Heart right ventricle (tissue), 16 donors: ENCODE measurements around the gene NHERF1. TPM values are rescaled to one million over a fixed set of nuclear protein-coding genes. Genes with fewer than 3 reads are reported as not detected.

Source experiments
- ATAC-seq, 8 donors: fragments of 200-7000 bp; cut with Tn5 transposase; one replicate each; pipeline ENCODE4 v1.9.1; 2020; ENCODE audit warnings: mild to moderate bottlenecking in 8 of 8, moderate library complexity in 8 of 8, moderate number of reproducible peaks in 1 of 8
- DNase-seq, 2 donors: peaks; one replicate each; pipeline ENCODE4 v3.0.0-alpha.2; 2020
- H3K27ac ChIP-seq, 10 donors: fragments of 200-600 bp; sonication (generic) in 2 of 10; one replicate each; pipeline versions ENCODE4 v1.5.0 to v1.8.0; 2020 to 2022; ENCODE audit warnings: mild to moderate bottlenecking in 3 of 10
- H3K27me3 ChIP-seq, 7 donors: fragments of 200-600 bp; one replicate each; pipeline ENCODE4 v1.8.0; 2021 to 2022; ENCODE audit warnings: mild to moderate bottlenecking in 2 of 7
- H3K36me3 ChIP-seq, 9 donors: fragments of 200-600 bp; sonication (generic) in 1 of 9; one replicate each; pipeline versions ENCODE4 v1.5.0 to v1.8.0; 2020 to 2022; ENCODE audit warnings: mild to moderate bottlenecking in 2 of 9
- H3K4me1 ChIP-seq, 9 donors: fragments of 200-600 bp; sonication (generic) in 1 of 9; one replicate each; pipeline versions ENCODE4 v1.5.0 to v1.8.0; 2020 to 2022; ENCODE audit warnings: mild to moderate bottlenecking in 4 of 9
- H3K4me3 ChIP-seq, 10 donors: fragments of 200-600 bp; sonication (generic) in 2 of 10; one replicate each; pipeline versions ENCODE4 v1.5.0 to v1.8.0; 2020 to 2022; ENCODE audit warnings: mild to moderate bottlenecking in 7 of 10, moderate library complexity in 2 of 10
- H3K9me3 ChIP-seq, 11 donors: fragments of 200-600 bp in 10 of 11; sonication (generic) in 2 of 11; one replicate each; pipeline versions ENCODE4 v1.5.0 to v1.8.0; 2013 to 2022; ENCODE audit warnings: mild to moderate bottlenecking in 2 of 11, control low read depth in 1 of 11, moderate library complexity in 1 of 11
- WGBS, 2 donors: extraction: QIAGEN DNeasy Blood & Tissue Kit; methylation state at CpG; one replicate each; pipeline ENCODE4 v1.1.7; 2013; ENCODE audit warnings: inconsistent platforms in 1 of 2; 5-methylcytosine and 5-hydroxymethylcytosine counted together
- intact Hi-C, 10 donors: fragments of 100-400 bp; cut with DNase I; formaldehyde crosslinking; loops; one replicate each; pipeline versions ENCODE4 v1.11.1 to v1.14.2; 2022
- polyA plus RNA-seq, 2 donors: library from polyadenylated mRNA; stranded (reverse); fragments of 200-250 nt; gene quantifications; one replicate each; pipeline ENCODE4 v1.2.3, GENCODE V29; 2013
- total RNA-seq, 10 donors: library from RNA; stranded (reverse); fragmentation: NEBNext Ultra II Directional in 3 of 10; extraction: Animal tissue kit (Norgen Biotek cat#: 25700) in 3 of 10; gene quantifications; one replicate each; pipeline versions ENCODE4 v1.2.1 to v1.2.4, GENCODE V29; 2021 to 2023
- TF ChIP-seq, protein P1 (sequence below), 9 donors: fragments of 200-600 bp; sonication (generic) in 2 of 9; IDR thresholded peaks; one replicate each; pipeline versions ENCODE4 v1.5.0 to v1.8.0; 2021 to 2022; ENCODE audit warnings: antibody characterized with exemption in 9 of 9, mild to moderate bottlenecking in 5 of 9, moderate library complexity in 1 of 9
- donor health status: Arrhythmogenic right ventricular cardiomyopathy.
- donor health status: ischemic (EF 13 %, LVEDD 7.1; RV severe dilation, severe dysfunction).
- donor health status: healthy with polysubstance abuse.
- donor health status: DM: no; HTN: yes; CAD: no.
- donor health status: DM: no; HTN: no; CAD: no.
- donor health status: ischemic (EF 25% LVEDD 6.9; RV normal size, moderate dysfunction).
- donor health status: ischemic (EF 25% LVEDD 5.7; RV mildly dilated, moderate dysfunction).
- donor health status: healthy.
- donor health status: DM: yes; HTN: yes; CAD: no.
- donor health status: Ischemic cardiomyopathy.
- donor health status: ischemic (EF 35%, LVEDD 5.7; RV mildly dilated, moderate dysfunction).
- donor health status: nonischemic (EF 11% LVEDD 7.7; RV severe dilation, severe dysfunction).
- donor health status: DM: yes; HTN: yes; CAD: no.
- donor health status: PGD.
- donor health status: ischemic (EF 29% LVEDD 5.4; RV normal size, mild dysfunction).
- donor health status: nonischemic (EF 23%, LVEDD 6.1; RV moderate dilation, normal function).

NHERF1 gene
- total and polyA plus RNA-seq, 12 donors, result 6.7 to 33.4 (median 12.7) TPM

GRCh38 chr17:74768069-74768762, 19.8 kb downstream of the NHERF1 start:
- 54 to 61% methylated on average over 17 of the region's 17 CpGs for WGBS, 2 donors
- peak; percentile 43 to 85 (median 78) for ATAC-seq
- Histone ChIP-seq H3K36me3 (peaks cover 0 to 75% (median 19%) of the 10 kb centered on the region in 9 donors), H3K27ac (peak overlapping the region; percentile 22 to 81 (median 70)), H3K4me3 (no peak overlapping the region), H3K27me3 (no peaks in the 10 kb centered on the region), H3K9me3 (no peaks in the 10 kb centered on the region), H3K4me1 (peaks cover 8 to 51% (median 26%) of the 10 kb centered on the region in 9 donors)
- peak; percentile 68 to 78 for DNase-seq
- TF ChIP-seq, protein P1, sequence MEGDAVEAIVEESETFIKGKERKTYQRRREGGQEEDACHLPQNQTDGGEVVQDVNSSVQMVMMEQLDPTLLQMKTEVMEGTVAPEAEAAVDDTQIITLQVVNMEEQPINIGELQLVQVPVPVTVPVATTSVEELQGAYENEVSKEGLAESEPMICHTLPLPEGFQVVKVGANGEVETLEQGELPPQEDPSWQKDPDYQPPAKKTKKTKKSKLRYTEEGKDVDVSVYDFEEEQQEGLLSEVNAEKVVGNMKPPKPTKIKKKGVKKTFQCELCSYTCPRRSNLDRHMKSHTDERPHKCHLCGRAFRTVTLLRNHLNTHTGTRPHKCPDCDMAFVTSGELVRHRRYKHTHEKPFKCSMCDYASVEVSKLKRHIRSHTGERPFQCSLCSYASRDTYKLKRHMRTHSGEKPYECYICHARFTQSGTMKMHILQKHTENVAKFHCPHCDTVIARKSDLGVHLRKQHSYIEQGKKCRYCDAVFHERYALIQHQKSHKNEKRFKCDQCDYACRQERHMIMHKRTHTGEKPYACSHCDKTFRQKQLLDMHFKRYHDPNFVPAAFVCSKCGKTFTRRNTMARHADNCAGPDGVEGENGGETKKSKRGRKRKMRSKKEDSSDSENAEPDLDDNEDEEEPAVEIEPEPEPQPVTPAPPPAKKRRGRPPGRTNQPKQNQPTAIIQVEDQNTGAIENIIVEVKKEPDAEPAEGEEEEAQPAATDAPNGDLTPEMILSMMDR (IDR thresholded peaks at IDR 0.05), result no peak
- intact Hi-C loops, result loop anchor here in 1 of 10 donors (2.0 kb wide), 1 partner anchor 23 kb away; no protein-coding TSS in a partner anchor

GRCh38 chr17:74768763-74769114, 20.3 kb downstream of the NHERF1 start:
- intact Hi-C loops, result loop anchor here in 1 of 10 donors (2.0 kb wide), 1 partner anchor 24 kb away; no protein-coding TSS in a partner anchor
- ATAC-seq (peak in 6 of 8 donors; percentile 4 to 43 (median 22)), DNase-seq (no peak)
- Histone ChIP-seq H3K4me1 (peaks cover 8 to 46% (median 26%) of the 10 kb centered on the region in 9 donors), H3K27ac (peak overlapping the region; percentile 22 to 81 (median 70)), H3K4me3 (no peak overlapping the region), H3K36me3 (peaks cover 0 to 81% (median 19%) of the 10 kb centered on the region in 9 donors), H3K27me3 (no peaks in the 10 kb centered on the region), H3K9me3 (no peaks in the 10 kb centered on the region)
- WGBS, 2 donors, result 69 to 77% methylated on average over 7 of the region's 7 CpGs
- TF ChIP-seq, protein P1 (IDR thresholded peaks at IDR 0.05), result no peak

DNA sequence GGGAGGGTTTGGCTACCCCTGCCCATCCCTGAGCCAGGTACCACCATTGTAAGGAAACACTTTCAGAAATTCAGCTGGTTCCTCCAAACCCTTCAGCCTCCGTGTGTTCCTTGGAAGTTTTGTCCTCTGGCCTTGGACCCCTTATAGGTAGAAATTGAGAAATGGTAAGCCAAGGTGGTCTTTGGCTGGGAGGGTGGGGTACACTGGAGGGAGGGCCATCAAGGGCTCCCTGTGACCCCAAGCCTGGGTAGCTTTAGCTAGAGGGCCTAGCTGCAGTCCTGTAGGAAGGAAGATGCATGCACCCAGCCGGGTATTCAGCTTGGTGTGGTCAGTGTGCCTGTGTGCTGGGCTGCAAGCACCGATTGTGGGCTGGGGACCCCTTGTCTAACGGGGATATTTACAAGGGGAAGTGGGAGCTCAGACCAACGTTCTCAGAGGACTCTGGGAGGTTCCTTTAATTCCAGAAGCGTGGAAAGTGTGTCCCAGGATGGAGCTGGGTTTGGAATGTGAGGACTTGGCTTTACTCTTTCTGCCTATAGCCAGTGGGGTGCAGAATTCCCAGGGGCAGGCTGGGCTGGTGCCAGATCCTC, 20.9 kb downstream of the NHERF1 start:
- H3K4me3 ChIP-seq, result no peak overlapping the region
- TF ChIP-seq, protein P1 (IDR thresholded peaks at IDR 0.05), result no peak
- H3K9me3 ChIP-seq, result no peaks in the 10 kb centered on the region
- peaks cover 8 to 46% (median 26%) of the 10 kb centered on the region in 9 donors for H3K4me1 ChIP-seq
- intact Hi-C loops, result loop anchor here in 1 of 10 donors (2.0 kb wide), 1 partner anchor 25 kb away; no protein-coding TSS in a partner anchor
- ATAC-seq, result no peak
- peak overlapping the region in 4 of 10 donors; percentile 2 to 80 (median 72) for H3K27ac ChIP-seq
- H3K27me3 ChIP-seq, result no peaks in the 10 kb centered on the region
- WGBS, 2 donors, result 65 to 68% methylated on average over 6 of the region's 6 CpGs
- DNase-seq, result no peak
- peaks cover 0 to 80% (median 19%) of the 10 kb centered on the region in 9 donors for H3K36me3 ChIP-seq

DNA sequence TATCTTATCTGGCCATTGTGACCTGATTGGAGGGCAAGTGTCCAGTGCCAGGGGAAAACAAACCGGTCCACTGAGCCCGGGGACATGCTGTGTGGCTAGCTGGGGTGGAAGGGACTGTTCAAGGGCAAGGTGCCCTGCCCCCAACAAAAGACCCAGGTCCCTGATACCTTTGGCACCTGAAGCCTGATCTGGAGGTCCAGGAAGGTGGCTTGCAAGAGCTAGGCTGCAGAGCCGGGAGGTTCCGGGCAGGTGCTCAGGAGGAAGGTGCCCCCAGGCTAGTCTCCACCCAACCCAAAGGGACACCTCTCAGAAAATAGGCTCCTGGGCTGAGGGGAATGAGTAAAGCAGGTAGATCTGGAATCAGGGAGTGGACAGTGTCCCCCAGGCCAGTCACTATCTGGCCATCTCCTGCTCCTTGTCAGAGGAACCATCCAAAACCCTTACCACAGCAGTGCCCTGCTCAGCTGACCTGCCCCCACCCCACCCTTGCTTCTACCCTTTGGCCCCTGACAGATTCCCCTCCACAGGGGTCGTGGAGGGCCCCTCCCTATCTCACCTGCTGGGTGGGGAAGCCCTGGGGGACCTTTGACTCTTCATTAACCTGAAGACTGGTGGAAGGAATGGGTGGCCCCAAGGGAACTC, 21.5 kb downstream of the NHERF1 start:
- Histone ChIP-seq H3K27me3 (no peaks in the 10 kb centered on the region), H3K4me1 (peaks cover 8 to 53% (median 31%) of the 10 kb centered on the region in 9 donors), H3K4me3 (no peak overlapping the region), H3K9me3 (no peaks in the 10 kb centered on the region), H3K27ac (peak overlapping the region in 2 of 10 donors; percentile 28 to 80), H3K36me3 (peaks cover 0 to 79% (median 19%) of the 10 kb centered on the region in 9 donors)
- TF ChIP-seq, protein P1 (IDR thresholded peaks at IDR 0.05), result no peak
- no peak for DNase-seq
- WGBS, 2 donors, result 63 to 65% methylated on average over 5 of the region's 5 CpGs
- intact Hi-C loops, result loop anchor here in 8 of 10 donors (1.0 to 2.0 kb wide), 4 partner anchors 21 to 26 kb away; partner anchors contain the start of gene NHERF1 (in 1 of the 8)
- ATAC-seq, result no peak
